SH-SY5Y (cell line): Measurements from ENCODE around the gene DHRS3.

Experiments used
- GATA2 ChIP-seq: IDR thresholded peaks from 2 replicates; pipeline ENCODE4 v1.6.1; 2011; ENCODE audit warnings: mild to moderate bottlenecking, low read depth, low read length
- GATA3 ChIP-seq: IDR thresholded peaks from 2 replicates; pipeline ENCODE4 v1.6.1; 2011; ENCODE audit warnings: low read depth, mild to moderate bottlenecking, low read length, moderate library complexity

- TF ChIP-seq GATA3 (no peak), GATA2 (no peak)
Measured at GRCh38 chr1:12556368-12556930, 61.6 kb downstream of the DHRS3 start.
